Heart left ventricle (tissue), 16 donors: ENCODE measurements around the gene PCDHGA12. TPM values are rescaled to one million over a fixed set of nuclear protein-coding genes. Genes with fewer than 3 reads are reported as not detected.
"Not testable (repeated sequence)": the region's sequence is repeated elsewhere in the genome, so short reads cannot be mapped to it uniquely, and the experiment has no call there.

ENCODE experiments used
- ATAC-seq, 4 donors: fragments of 200-7000 bp; cut with Tn5 transposase; one replicate each; pipeline ENCODE4 v1.9.1; 2020 to 2022; ENCODE audit warnings: moderate library complexity in 4 of 4, mild to moderate bottlenecking in 3 of 4, moderate number of reproducible peaks in 1 of 4
- DNase-seq, 5 donors: peaks; one replicate each; pipeline ENCODE4 v3.0.0-alpha.2; 2020
- H3K27ac ChIP-seq, 12 donors: fragments of 200-600 bp; sonication (generic) in 4 of 12; one replicate each; pipeline versions ENCODE4 v1.5.0 to v1.8.0; 2016 to 2022; ENCODE audit warnings: mild to moderate bottlenecking in 2 of 12
- H3K27me3 ChIP-seq, 9 donors: fragments of 200-600 bp; sonication (generic) in 2 of 9; one replicate each; pipeline versions ENCODE4 v1.5.1 to v1.8.0; 2016 to 2022; ENCODE audit warnings: mild to moderate bottlenecking in 3 of 9
- H3K36me3 ChIP-seq, 9 donors: fragments of 200-600 bp; sonication (generic) in 2 of 9; one replicate each; pipeline versions ENCODE4 v1.5.0 to v1.8.0; 2018 to 2022; ENCODE audit warnings: mild to moderate bottlenecking in 2 of 9
- H3K4me1 ChIP-seq, 12 donors: fragments of 200-600 bp; sonication (generic) in 4 of 12; one replicate each; pipeline versions ENCODE4 v1.5.0 to v1.8.0; 2016 to 2022; ENCODE audit warnings: mild to moderate bottlenecking in 3 of 12
- H3K4me3 ChIP-seq, 12 donors: fragments of 200-600 bp; sonication (generic) in 4 of 12; one replicate each; pipeline versions ENCODE4 v1.5.0 to v1.8.0; 2017 to 2022; ENCODE audit warnings: mild to moderate bottlenecking in 9 of 12, moderate library complexity in 4 of 12
- H3K9me3 ChIP-seq, 12 donors: fragments of 200-600 bp; sonication (generic) in 4 of 12; one replicate each; pipeline versions ENCODE4 v1.5.0 to v1.8.0; 2016 to 2022; ENCODE audit warnings: mild to moderate bottlenecking in 1 of 12
- POLR2A ChIP-seq, 2 donors: fragments of 450-650 bp; IDR thresholded peaks; one replicate each; pipeline ENCODE4 v1.6.1; 2017; ENCODE audit warnings: antibody characterized with exemption in 2 of 2, mild to moderate bottlenecking in 2 of 2, moderate library complexity in 2 of 2
- WGBS, 4 donors: extraction: QIAGEN DNeasy Blood & Tissue Kit in 2 of 4; methylation state at CpG; one replicate each; pipeline versions ENCODE4 v1.1.5 to v1.1.7; 2013 to 2018; 5-methylcytosine and 5-hydroxymethylcytosine counted together
- intact Hi-C, 10 donors: fragments of 100-400 bp; cut with DNase I; formaldehyde crosslinking; loops; one replicate each; pipeline versions ENCODE4 v1.11.1 to v1.14.2; 2022
- polyA plus RNA-seq, 2 donors: library from polyadenylated mRNA; stranded (reverse); fragments of 200-250 nt; gene quantifications; one replicate each; pipeline ENCODE4 v1.2.3, GENCODE V29; 2013
- total RNA-seq, 9 donors: library from RNA; depleted of rRNA in 2 of 9; stranded (reverse); fragments of >200 nt in 2 of 9; fragmentation: NEBNext Ultra II Directional in 3 of 9; extraction: Animal tissue kit (Norgen Biotek cat#: 25700) in 3 of 9; gene quantifications; one replicate each; pipeline versions ENCODE4 v1.1.0 to v1.2.4, GENCODE V29; 2016 to 2023
- TF ChIP-seq, protein P1 (sequence below), 12 donors: fragments of 200-600 bp; sonication (generic) in 4 of 12; IDR thresholded peaks; one replicate each; pipeline versions ENCODE4 v1.5.0 to v1.8.0; 2018 to 2022; ENCODE audit warnings: antibody characterized with exemption in 12 of 12, mild to moderate bottlenecking in 5 of 12
- donor health status: ischemic (EF 13 %, LVEDD 7.1; RV severe dilation, severe dysfunction).
- donor health status: healthy with polysubstance abuse.
- donor health status: DM: no; HTN: yes; CAD: no.
- donor health status: DM: no; HTN: no; CAD: no.
- donor health status: ischemic (EF 25% LVEDD 6.9; RV normal size, moderate dysfunction).
- donor health status: ischemic (EF 25% LVEDD 5.7; RV mildly dilated, moderate dysfunction).
- donor health status: healthy.
- donor health status: DM: yes; HTN: yes; CAD: no.
- donor health status: ischemic (EF 35%, LVEDD 5.7; RV mildly dilated, moderate dysfunction).
- donor health status: nonischemic (EF 11% LVEDD 7.7; RV severe dilation, severe dysfunction).
- donor health status: DM: yes; HTN: yes; CAD: no.
- donor health status: PGD.
- donor health status: ischemic (EF 29% LVEDD 5.4; RV normal size, mild dysfunction).
- donor health status: nonischemic (EF 23%, LVEDD 6.1; RV moderate dilation, normal function).

Gene PCDHGA12
- total and polyA plus RNA-seq, 11 donors: 3.2 to 15.5 (median 6.5) TPM

DNA sequence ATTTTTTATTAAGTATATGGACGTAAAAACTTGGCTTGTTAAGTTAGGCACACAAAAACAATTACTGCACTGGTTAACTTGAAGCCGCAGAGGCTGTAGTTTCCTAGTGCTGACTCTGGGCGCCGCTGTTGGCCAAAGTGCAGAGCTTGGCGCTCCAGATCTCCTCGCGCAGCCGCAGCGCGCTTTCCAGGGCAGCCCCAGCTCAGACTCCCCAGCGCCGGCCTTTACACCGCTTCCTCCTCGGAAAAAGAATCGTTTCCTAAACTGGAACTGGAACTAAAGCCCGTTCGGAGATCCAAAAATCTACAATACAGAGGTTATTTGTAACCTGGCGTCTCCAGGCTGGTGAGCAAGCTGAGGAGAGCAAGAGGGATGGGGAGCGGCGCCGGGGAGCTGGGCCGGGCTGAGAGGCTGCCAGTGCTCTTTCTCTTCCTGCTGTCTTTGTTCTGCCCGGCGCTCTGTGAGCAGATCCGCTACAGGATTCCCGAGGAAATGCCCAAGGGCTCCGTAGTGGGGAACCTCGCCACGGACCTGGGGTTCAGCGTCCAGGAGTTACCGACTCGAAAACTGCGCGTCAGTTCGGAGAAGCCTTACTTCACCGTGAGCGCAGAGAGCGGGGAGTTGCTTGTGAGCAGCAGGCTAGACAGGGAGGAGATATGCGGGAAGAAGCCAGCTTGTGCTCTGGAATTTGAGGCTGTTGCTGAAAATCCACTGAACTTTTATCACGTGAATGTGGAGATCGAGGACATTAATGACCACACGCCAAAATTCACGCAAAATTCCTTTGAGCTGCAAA lies 32.4 kb upstream of the PCDHGA12 start, which contains the start of gene PCDHGB5:
Gene PCDHGB5 (plus strand): TSS at position 192 of the 796 bp plus-strand sequence. CDS start 181 bp downstream, at position 373.
- 13 to 15% (median 14%) methylated on average over 25 to 26 of the region's 43 CpGs for WGBS, 4 donors
- peak in 2 of 5 donors; percentile 70 to 78 for DNase-seq
- H3K36me3 ChIP-seq, intact Hi-C loops: not testable (repeated sequence)
- TF ChIP-seq, protein P1, sequence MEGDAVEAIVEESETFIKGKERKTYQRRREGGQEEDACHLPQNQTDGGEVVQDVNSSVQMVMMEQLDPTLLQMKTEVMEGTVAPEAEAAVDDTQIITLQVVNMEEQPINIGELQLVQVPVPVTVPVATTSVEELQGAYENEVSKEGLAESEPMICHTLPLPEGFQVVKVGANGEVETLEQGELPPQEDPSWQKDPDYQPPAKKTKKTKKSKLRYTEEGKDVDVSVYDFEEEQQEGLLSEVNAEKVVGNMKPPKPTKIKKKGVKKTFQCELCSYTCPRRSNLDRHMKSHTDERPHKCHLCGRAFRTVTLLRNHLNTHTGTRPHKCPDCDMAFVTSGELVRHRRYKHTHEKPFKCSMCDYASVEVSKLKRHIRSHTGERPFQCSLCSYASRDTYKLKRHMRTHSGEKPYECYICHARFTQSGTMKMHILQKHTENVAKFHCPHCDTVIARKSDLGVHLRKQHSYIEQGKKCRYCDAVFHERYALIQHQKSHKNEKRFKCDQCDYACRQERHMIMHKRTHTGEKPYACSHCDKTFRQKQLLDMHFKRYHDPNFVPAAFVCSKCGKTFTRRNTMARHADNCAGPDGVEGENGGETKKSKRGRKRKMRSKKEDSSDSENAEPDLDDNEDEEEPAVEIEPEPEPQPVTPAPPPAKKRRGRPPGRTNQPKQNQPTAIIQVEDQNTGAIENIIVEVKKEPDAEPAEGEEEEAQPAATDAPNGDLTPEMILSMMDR (IDR thresholded peaks at IDR 0.05): peak; percentile 40 to 72 (median 58)
- peaks cover 0 to 97% (median 62%) of the 10 kb centered on the region in 12 donors for H3K9me3 ChIP-seq
- H3K4me1 ChIP-seq: peaks cover 0 to 12% (median 0%) of the 10 kb centered on the region in 12 donors
- peak in 3 of 4 donors; percentile 88 to 96 (median 95) for ATAC-seq
- peak within 1 kb of the TSS in 1 of 12 donors; percentile 20 for H3K27ac ChIP-seq
- peaks cover 0 to 36% (median 0%) of the 10 kb centered on the region in 9 donors for H3K27me3 ChIP-seq
- H3K4me3 ChIP-seq: peak within 1 kb of the TSS in 10 of 12 donors; percentile 32 to 51 (median 42)

DNA sequence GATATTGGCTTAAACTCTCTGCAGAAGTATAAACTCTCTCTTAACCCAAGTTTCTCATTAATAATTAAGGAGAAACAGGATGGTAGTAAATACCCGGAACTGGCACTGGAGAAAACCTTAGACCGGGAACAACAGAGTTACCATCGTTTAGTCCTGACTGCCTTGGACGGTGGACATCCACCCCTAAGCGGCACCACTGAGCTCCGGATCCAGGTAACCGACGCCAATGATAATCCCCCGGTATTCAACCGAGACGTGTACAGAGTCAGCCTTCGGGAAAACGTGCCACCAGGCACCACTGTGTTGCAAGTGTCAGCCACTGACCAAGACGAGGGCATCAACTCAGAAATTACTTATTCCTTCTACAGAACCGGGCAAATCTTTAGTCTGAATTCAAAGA lies 31.7 kb upstream of the PCDHGA12 start:
- intact Hi-C loops: no loop called here
- H3K9me3 ChIP-seq: peaks cover 0 to 97% (median 59%) of the 10 kb centered on the region in 12 donors
- H3K27ac ChIP-seq: no peak overlapping the region
- H3K4me3 ChIP-seq: peak overlapping the region in 2 of 12 donors; percentile 19 to 26
- peak in 2 of 4 donors; percentile 15 to 33 for ATAC-seq
- H3K36me3 ChIP-seq: peaks cover 0 to 4% (median 0%) of the 10 kb centered on the region in 9 donors
- 34 to 42% (median 39%) methylated on average over 14 to 15 of the region's 15 CpGs for WGBS, 4 donors
- H3K27me3 ChIP-seq: peaks cover 0 to 42% (median 0%) of the 10 kb centered on the region in 9 donors
- peaks cover 0 to 12% (median 0%) of the 10 kb centered on the region in 12 donors for H3K4me1 ChIP-seq
- TF ChIP-seq POLR2A (IDR thresholded peaks at IDR 0.05): no peak
- TF ChIP-seq, protein P1 (IDR thresholded peaks at IDR 0.05): peak in 1 of 12 donors; percentile 8
- DNase-seq: no peak

DNA sequence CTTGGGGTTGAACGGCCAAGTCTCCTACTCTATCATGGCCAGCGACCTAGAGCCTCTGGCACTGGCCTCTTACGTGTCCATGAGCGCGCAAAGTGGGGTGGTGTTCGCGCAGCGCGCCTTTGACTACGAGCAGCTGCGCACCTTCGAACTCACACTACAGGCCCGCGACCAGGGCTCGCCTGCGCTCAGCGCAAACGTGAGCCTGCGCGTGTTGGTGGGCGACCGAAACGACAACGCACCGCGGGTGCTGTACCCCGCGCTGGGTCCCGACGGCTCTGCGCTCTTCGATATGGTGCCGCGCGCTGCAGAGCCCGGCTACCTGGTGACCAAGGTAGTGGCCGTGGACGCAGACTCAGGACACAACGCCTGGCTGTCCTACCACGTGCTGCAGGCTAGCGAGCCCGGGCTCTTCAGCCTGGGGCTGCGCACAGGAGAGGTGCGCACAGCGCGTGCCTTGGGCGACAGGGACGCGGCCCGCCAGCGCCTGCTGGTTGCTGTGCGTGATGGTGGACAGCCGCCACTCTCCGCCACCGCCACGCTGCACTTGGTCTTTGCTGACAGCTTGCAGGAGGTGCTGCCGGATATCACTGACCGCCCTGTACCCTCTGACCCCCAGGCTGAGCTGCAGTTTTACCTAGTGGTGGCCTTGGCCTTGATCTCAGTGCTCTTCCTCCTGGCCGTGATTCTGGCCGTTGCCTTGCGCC lies 30.6 kb upstream of the PCDHGA12 start:
- DNase-seq (no peak), ATAC-seq (no peak)
- intact Hi-C loops: loop anchor here in 2 of 10 donors (10.0 kb wide), 2 partner anchors 55 to 155 kb away; partner anchors contain the start of genes PCDHB15 (in 1 of the 2) and PCDHGA3 (in 1 of the 2)
- TF ChIP-seq, protein P1 (IDR thresholded peaks at IDR 0.05): no peak
- no peak for TF ChIP-seq POLR2A (IDR thresholded peaks at IDR 0.05)
- Histone ChIP-seq H3K9me3 (peaks cover 0 to 97% (median 59%) of the 10 kb centered on the region in 12 donors), H3K27me3 (peaks cover 0 to 43% (median 0%) of the 10 kb centered on the region in 9 donors), H3K4me3 (peak overlapping the region in 1 of 12 donors; percentile 4), H3K27ac (no peak overlapping the region), H3K4me1 (peaks cover 0 to 12% (median 0%) of the 10 kb centered on the region in 12 donors), H3K36me3 (peaks cover 0 to 4% (median 0%) of the 10 kb centered on the region in 9 donors)
- 30 to 57% (median 34%) methylated on average over 18 to 61 of the region's 61 CpGs for WGBS, 4 donors
